ENCODE measurements around the gene MAPT.
A peak's percentile ranks its signal among the peaks of the same experiment; 100 is the strongest.
"Not testable (repeated sequence)": the region's sequence is repeated elsewhere in the genome, so short reads cannot be mapped to it uniquely, and the experiment has no call there.

MAPT gene

GRCh38 chr17:45956746-45957145 is 62.4 kb downstream of the MAPT start:
- DNase-seq = not testable (repeated sequence)

- DNase-seq = no peak
These were observed 64.0 kb downstream of the MAPT start for GRCh38 chr17:45958307-45958706.

DNA sequence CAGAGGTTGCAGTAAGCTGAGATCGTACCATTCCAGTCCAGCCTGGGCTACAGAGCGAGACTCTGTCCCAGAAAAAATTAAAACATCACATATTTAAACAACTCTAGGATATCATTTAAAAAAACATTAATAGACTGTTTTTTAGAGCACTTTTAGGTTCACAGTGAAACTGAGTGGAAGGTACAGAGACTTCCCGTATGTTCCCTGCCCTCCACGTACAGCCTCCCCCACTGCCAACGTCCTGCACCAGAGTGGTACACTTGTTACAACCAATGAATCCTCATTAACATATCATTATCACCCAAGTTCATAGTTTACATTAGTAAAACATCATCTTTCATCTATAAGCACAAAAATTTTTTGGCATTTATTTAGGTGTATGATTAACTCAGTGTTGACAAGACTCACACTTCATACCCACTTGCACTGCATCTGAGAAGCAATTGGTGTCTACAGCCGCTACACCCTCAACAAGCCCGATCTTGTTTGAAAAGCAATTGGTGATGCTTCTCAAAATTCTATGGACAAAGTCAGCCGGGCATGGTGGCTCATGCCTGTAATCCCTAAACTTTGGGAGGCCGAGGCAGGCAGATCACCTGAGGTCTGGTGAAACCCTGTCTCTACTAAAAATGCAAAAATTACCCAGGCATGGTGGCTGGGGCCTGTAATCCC is 64.8 kb downstream of the MAPT start:
- peak; percentile 33 for DNase-seq

DNA sequence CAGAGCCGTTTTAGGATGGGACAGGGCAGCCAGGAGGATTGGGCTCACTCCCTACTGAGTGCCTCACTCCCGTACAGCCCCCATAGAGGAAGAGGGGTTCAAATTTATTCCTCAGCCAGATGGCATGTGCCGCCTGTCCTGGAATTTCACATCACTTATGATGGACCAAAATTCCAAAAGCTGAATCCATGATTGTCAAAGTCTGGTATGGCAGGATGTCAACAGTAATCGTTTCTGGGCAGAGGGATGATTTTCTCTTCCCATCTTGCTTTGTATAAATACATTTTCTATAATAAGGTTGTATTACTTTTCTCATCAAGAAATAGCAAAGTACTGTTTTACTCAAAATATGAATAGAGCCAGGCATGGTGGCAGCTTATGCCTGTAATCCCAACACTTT is 66.0 kb downstream of the MAPT start:
- DNase-seq = no peak

- DNase-seq = no peak
These were observed 66.9 kb downstream of the MAPT start for GRCh38 chr17:45961206-45961605.

GRCh38 chr17:45962221-45962972 is 68.0 kb downstream of the MAPT start:
- no peak for DNase-seq

GRCh38 chr17:45963283-45963682 is 68.9 kb downstream of the MAPT start:
- no peak for DNase-seq

- no peak for DNase-seq
These were observed 69.5 kb downstream of the MAPT start for GRCh38 chr17:45963889-45964288.

- DNase-seq = no peak
These were observed 70.3 kb downstream of the MAPT start for GRCh38 chr17:45964634-45965033.

DNA sequence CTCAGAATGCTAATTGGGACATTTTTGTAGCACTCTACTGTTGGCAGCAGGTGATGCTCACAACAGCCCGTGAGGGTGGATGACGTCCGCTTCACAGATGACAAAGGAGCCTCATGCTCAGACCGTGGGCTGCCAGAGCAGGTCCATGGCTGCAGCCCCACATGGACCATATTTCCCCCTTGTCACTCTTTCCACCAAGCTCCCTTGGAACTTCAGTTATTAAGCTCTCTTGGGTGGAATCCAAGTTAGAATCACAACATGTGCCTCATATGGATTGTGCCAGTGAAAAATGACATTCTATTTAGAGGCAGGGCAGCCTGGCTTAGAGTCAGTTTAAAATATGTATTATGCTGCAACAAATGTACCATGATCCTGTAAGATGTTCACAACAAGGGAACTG is 71.5 kb downstream of the MAPT start:
- DNase-seq = no peak

DNA sequence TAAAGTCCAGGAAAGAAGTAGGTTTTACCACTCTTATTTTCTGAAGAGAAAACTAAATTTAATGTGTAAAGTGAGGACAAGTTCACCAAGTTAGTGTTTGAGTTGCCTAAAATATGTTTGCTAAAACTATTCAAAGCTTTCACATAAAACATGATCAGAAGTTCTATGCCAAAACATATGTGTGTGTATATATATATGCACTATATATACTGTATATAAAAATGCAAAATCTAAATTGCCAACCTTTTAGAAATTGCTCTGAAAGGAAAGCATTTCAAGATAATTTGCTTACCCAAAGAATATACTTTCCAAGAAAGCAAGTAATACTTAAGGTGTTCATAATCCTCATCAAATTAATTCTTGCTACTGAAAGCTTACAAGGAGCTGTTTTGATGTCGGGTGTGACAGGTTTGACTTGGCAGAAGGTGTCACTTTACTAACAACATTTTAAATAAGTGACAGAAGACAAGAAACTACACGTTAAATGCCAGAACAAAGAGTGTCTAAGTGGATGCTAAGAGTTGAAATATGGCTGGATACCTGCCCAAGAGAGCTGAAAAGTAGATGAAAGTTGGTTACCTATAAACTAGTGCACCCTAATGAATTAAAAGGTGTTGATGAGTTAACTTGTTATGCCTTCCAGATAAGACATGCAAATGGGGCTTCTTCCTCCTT is 72.4 kb downstream of the MAPT start:
- DNase-seq = no peak

- no peak for DNase-seq
These were observed 73.0 kb downstream of the MAPT start for GRCh38 chr17:45967378-45967777.

- DNase-seq = no peak
These were observed 74.4 kb downstream of the MAPT start for GRCh38 chr17:45968732-45969131.

DNA sequence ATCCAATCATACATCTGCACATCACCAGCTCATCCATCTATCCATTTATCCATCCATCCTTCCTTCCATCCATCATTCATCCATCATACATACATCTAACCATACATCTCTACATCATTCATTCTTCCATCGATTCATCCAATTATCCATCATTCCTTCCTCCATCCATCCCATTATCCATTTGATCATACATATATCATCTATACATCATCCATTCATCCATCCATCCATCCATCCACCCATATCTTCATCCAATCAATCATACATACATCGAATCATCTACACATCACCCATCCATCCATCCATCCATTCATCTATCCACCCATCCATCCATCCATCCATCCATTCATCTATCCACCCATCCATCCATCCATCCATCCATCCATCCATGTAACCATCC is 75.4 kb downstream of the MAPT start:
- no peak for DNase-seq

DNA sequence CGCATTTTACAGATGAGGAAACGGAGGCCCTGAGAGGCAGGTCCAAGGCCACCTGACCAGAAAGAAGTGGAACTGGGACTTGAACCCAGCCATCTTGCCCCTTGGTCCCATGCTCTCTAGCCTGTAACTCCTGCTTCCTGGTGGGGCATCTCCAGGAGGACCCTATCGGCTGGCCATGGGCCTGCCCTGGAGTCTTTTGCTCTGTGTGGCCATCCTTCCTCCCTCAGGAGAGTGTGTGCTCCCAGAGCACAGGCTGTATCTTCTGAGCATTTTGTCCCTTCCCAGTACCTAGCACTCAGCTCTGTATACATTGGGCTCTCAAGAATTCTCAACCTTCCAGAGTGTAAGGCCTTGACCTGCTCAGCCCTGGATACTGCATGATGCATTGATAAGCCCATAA is 76.3 kb downstream of the MAPT start:
- no peak for DNase-seq

DNA sequence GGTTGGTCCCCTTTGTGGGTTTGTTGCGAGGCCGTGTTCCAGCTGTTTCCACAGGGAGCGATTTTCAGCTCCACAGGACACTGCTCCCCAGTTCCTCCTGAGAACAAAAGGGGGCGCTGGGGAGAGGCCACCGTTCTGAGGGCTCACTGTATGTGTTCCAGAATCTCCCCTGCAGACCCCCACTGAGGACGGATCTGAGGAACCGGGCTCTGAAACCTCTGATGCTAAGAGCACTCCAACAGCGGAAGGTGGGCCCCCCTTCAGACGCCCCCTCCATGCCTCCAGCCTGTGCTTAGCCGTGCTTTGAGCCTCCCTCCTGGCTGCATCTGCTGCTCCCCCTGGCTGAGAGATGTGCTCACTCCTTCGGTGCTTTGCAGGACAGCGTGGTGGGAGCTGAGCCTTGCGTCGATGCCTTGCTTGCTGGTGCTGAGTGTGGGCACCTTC is 77.4 kb downstream of the MAPT start:
- DNase-seq = no peak

- no peak for DNase-seq
These were observed 78.2 kb downstream of the MAPT start for GRCh38 chr17:45972531-45972930.

DNA sequence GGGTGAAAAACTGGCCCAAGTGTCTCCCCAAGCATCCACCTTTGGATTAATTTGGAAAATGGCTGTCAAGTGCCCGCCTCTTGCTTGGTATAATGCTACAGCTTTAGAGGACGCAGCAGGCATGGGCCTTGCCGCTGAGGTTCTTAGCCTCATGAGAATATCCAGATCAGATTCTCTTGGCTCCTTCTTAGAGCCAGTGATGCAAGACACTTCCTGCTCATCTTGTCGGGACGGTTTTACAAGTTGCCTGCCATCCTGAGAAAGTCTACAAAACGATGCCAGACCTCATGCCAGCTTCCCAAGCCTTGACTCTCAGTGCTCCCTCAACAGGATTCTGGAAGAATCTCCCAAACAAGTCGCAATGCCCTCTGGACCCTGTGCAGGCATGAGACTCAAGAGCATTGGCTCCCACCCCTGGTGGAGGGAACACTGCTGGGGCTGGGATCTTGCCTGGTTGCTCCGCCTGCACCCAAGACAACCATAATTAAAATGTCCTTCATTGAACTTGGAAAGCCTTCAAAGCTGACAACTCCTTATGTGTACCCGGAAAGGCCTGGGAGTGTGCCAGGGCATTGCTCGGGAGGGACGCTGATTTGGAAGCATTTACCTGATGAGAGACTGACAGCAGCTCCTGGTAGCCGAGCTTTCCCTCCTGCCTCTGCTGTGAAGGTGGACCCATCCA is 78.9 kb downstream of the MAPT start:
- DNase-seq = no peak

- DNase-seq = peak; percentile 13
These were observed 79.8 kb downstream of the MAPT start for GRCh38 chr17:45973946-45974859.

- DNase-seq = no peak
These were observed 80.7 kb downstream of the MAPT start for GRCh38 chr17:45974916-45975630.

- no peak for DNase-seq
These were observed 81.4 kb downstream of the MAPT start for GRCh38 chr17:45975640-45976295.
